GM20000 (cell line): ENCODE measurements around the gene OR10A5.
A peak's percentile ranks its signal among the peaks of the same experiment; 100 is the strongest.
"Not testable (repeated sequence)": the region's sequence is repeated elsewhere in the genome, so short reads cannot be mapped to it uniquely, and the experiment has no call there.

Experiments used
- DNase-seq: peaks from one replicate; pipeline ENCODE4 v3.0.0; 2012; ENCODE audit warnings: low spot score
- CTCF ChIP-seq: IDR thresholded peaks from 2 replicates; pipeline ENCODE4 v1.5.1; 2012; ENCODE audit warnings: mild to moderate bottlenecking, control low read depth; ENCODE audit errors: extremely low read depth, missing control alignments

OR10A5 gene, protein sequence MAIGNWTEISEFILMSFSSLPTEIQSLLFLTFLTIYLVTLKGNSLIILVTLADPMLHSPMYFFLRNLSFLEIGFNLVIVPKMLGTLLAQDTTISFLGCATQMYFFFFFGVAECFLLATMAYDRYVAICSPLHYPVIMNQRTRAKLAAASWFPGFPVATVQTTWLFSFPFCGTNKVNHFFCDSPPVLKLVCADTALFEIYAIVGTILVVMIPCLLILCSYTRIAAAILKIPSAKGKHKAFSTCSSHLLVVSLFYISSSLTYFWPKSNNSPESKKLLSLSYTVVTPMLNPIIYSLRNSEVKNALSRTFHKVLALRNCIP

GRCh38 chr11:6845383-6845782 lies at the start of gene OR10A5:
TSS of gene OR10A5 (plus strand) at chr11:6845683. CDS start at chr11:6845683, 0 bp downstream.
- no peak for TF ChIP-seq CTCF
- DNase-seq: no peak

DNA sequence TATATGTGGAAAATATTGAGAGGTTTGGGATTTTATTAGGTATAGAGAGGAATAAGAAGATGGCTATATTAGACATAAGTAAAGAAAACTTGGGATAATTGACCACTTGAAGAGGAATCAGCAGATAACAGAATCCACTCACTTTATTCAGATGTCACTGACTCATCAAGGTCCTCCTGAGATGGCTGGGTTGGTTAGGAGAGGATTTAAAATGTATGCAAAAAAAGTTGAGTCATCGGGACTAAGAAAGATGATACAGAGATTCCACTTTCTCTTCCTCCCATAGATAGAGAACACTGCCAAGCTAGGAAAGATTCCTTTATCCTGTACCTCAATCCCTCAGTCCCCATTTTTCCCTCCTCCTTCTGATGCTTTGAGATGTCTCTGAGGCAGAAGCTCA lies 46.1 kb upstream of the OR10A5 start, which contains the start of gene OR6A2:
OR6A2 (minus strand) TSS at position 288 of the 400 bp plus-strand sequence. CDS start 3,981 bp downstream, outside the sequence.
- no peak for TF ChIP-seq CTCF
- DNase-seq: no peak

DNA sequence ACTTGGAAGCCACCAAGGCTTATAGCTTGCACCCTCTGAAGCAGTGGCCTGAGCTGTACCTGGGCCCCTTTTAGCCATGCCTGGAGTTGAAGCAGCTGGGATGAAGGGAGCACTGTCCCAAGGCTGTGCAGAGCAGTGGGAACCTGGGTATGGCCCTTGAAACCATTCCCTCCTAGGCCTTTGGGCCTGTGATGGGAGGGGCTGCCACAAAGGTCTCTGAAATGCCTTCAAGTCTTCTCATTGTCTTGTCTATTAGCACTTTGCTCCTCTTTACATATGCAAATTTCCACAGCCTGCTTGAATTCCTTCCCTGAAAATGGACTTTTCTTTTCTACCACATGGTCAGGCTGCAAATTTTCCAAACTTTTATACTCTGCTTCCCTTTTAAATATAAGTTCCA lies 44.4 kb upstream of the OR10A5 start:
- not testable (repeated sequence) for DNase-seq

DNA sequence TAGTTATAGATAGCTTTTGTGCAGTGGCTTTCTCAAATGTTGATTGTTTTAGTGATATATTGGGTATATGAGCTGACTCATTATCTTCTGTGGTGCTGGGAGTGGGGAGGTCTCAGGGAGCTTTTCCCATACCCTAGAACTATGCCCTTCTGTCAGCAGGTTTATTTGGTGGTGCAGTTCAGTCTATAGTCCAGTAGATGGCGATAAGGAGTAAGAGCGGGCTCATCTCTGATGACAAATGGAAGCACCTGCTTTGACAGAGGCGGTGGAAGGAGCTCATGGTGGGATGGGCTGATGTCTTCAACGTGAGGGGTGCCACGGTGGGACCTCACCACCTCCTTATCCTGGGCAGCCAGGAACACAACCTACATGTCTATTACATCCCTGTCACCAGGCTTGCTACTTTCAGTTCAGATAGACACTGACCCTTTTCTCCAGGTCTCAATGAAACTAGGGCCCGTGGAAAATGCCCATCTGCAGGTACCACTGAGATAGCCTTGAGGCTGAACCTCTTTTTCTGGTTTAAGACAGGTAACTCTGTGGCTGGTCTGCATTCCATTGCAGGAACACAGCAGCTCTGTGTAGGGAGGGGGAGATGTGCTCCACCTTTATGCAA lies 33.0 kb upstream of the OR10A5 start:
- DNase-seq: peak; percentile 64
- peak; percentile 63 for TF ChIP-seq CTCF

- TF ChIP-seq CTCF: no peak
- no peak for DNase-seq
Measured at GRCh38 chr11:6813656-6814055, 31.8 kb upstream of the OR10A5 start.

DNA sequence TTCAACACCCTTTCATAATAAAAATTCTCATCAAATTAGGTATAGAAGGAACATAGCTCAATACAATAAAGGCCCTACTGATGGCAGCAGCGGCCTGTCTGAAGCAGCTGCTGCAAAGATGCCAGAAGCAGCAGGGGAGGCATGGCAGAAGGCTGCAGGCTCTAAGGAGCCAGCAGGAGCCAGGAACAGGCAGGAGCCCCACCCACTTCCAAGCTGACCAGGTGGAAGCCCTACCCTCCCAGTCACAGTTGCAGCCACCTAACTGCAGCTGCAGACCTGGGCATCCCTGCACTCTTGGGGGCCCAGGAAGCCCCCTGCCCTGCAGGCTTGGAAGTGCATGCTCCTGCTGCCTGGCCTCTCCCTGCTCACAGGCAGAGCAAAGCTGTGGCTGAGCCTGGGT lies 27.8 kb upstream of the OR10A5 start:
- no peak for TF ChIP-seq CTCF
- no peak for DNase-seq

- TF ChIP-seq CTCF: no peak
- no peak for DNase-seq
Measured at GRCh38 chr11:6818967-6819366, 26.5 kb upstream of the OR10A5 start.
